ENCODE results near the gene ABCF2.

DNA sequence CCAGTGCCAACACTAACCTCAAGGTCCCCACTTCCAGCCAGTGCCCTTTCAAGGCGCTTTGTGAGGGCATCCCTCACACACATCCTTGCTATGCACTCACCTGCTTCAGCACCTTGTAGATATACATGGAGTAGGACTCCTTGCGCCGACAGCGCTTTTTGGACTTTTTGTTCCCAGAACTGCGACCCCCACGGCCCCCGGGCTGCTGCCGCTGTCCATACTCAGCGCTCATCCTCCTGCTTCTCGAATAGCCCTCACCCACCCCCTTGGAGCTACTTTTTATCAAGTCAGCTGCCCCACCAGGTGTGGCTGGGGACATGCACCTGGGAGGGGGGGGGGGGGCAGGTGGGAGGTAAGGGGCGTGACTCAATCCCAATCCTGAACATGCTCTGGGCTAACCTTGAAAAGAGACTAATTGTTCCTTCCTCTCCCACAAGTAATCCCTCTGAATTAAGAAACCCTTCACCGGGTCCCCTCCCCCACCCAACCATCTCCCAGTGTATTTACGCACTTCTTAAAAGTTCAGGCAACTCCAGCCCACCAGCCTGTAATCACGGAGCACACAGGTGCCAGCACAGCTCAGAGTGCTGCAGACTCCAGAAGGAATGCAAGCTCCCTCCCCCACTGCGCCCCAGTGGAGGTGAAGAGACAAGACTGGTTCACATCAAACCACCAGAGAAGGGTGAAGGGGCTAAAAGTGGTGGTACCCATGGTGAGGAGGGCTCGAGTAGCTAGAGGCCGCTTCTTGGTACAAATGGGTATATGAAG lies 16.7 kb downstream of the ABCF2 start, which contains the start of gene H2BK1:
- TF ChIP-seq, protein P1, sequence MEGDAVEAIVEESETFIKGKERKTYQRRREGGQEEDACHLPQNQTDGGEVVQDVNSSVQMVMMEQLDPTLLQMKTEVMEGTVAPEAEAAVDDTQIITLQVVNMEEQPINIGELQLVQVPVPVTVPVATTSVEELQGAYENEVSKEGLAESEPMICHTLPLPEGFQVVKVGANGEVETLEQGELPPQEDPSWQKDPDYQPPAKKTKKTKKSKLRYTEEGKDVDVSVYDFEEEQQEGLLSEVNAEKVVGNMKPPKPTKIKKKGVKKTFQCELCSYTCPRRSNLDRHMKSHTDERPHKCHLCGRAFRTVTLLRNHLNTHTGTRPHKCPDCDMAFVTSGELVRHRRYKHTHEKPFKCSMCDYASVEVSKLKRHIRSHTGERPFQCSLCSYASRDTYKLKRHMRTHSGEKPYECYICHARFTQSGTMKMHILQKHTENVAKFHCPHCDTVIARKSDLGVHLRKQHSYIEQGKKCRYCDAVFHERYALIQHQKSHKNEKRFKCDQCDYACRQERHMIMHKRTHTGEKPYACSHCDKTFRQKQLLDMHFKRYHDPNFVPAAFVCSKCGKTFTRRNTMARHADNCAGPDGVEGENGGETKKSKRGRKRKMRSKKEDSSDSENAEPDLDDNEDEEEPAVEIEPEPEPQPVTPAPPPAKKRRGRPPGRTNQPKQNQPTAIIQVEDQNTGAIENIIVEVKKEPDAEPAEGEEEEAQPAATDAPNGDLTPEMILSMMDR (IDR thresholded peaks at IDR 0.05) = no peak
- no peak for TF ChIP-seq POLR2AphosphoS5 (IDR thresholded peaks at IDR 0.05)
- TF ChIP-seq POLR2A (IDR thresholded peaks at IDR 0.05) = no peak

Measured in upper lobe of left lung (tissue), 4 donors.